CD4-positive, alpha-beta T cell treated with Interferon alpha-2 for 1 hour (primary cell): ENCODE measurements around the gene DYNC1H1.

Experiments used
- DNase-seq, 2 donors: peaks; one replicate each; pipeline ENCODE4 v3.0.0-alpha.2; 2020 to 2022

Gene DYNC1H1

GRCh38 chr14:101964297-101965180 lies at the start of gene DYNC1H1:
Gene DYNC1H1, plus strand, starts transcription at chr14:101964573. Its CDS starts 119 bp downstream, at chr14:101964692.
- DNase-seq, result peak; percentile 88 to 91

DNA sequence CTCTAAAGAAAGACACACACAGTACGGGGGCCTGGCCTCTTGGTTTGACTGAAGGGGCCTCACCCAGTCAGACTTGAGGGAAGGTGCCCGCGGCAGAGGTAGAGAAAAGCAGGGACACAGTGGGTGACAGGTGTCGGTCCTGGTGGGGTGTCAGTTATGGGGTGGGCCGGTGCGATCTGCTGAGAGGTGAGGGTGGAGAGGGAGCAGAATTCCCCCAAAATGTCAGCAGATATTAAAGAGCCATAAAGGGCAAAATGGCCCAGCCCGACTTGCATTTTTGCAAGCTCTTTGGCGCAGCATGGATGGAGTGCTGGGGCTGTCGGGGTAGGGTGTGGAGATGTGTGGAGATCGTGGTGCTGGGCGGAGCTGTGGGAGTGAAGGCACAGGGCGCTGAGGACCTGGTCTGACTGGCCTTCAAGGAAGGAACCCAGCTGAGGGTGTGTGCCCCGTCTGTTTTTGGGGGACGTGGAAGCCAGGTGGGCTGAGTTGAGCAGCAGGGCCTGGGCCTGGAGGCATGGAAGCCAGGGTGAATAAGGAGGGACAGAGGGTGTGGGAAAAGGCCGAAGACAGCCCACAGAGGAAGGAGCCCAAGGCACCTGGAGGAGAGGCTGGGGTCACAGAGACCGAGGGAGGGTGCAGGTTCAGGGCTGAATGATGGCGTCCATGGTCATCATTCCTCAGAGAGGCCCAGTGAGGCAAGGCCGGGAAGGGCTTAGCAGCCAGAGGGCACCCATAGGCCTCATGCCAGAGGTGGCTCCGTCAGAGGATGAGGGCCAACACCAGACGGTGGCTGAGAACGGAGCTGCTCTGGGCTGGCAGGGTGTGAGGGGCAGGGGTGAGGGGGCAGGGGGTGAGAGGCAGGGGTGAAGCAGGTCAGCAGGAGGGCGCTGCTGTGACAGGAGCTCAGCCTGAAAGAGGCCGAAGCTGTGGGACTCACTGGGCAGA lies 48.2 kb upstream of the DYNC1H1 start:
- DNase-seq, result no peak

DNA sequence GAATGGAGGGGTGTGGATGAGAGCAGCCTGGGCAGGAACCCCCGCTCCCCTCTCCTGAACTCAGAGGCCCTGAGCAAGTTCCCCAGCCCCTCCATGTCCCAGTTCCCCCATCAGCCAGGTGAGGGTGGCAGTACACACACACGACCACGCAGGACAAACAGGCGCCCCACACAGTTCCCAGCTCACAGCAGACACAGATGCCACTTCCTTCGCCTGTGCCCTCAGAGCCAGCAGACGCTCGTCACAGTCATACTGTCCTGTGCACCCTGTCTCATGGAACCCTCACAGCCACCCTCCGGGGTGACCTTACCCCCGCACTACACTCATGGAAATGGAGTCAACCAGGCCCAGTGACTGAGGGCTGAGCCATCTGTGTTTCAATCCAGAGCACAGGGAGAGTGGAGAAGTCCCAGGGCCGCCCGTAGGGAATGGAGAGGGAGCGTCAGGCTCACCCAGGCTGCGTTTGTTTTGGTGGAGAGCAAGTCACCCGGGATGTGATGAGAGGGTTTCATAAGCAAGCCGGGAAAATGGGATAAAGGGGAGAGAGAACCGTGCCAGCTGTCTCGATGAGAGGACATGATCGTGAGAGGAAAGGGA lies 47.5 kb upstream of the DYNC1H1 start:
- no peak for DNase-seq

DNA sequence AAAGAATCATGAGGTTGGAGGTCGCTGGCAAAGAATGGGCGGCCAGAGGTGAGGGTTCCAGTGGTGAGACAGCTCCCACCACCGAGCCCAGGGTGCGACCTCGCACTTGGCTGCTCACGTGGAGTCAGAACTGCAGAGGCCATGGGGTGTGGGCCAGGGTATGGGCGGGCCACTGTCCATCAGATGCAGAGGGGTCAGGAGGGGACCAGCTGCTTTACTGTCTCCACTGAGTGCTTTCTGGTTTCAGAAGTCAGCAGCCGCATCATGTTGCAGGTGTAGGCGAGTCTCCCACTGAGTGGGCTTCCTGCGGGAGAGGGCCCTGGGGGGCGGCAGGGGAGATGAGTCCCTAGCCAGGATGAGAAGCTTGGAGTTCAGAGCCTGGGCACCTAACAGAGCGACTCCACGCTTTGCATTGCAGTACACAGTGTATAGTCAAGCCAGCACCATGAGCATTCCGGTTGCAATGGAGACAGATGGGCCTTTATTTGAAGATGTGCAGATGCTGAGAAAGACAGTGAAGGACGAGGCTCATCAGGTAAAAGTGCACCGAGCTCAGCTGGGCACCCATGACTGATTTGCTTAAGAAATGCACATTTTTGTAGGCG lies 46.9 kb upstream of the DYNC1H1 start:
- DNase-seq, result no peak

DNA sequence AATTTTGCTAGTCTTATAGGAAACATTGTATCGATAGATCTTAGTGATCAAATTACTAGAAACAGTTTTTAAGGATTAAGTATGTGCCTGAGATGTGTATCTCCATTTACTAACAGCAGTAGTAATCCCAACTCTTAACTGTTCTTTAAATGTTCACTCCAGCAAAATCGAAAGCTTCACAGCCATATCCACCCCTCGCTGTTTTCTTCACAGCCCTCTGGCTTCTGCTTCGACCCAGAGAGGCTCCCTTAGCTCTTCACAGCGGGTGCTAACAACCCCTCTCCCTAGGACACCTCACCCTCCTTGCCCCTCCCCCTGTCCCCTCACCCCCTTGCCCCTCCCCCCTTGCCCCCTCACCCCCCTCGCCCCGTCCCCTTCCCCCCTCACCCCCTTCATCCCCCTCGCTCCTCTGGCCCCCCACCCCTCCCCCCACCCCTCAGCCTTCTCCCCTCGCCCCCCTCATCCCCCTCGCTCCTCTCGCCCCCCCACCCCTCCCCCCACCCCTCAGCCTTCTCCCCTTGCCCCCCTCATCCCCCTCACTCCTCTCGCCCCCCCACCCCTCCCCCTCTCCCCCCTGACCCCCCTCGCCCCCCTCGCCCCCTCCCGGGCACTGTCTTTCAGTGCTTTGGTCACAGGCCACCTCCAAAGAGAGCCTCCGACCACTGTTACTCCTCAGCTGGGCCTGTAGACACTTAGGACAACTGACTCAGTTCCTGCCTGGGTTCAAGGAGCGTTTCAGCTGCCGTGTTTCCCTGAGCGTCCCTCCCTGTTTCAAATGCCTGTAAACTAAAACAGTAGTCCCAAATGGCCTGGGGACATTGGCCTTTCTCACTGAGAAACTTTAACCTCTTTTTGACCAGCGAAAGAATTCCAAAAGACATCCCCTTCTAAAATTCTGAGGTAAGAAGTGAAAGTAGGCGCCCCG lies 46.0 kb upstream of the DYNC1H1 start:
- DNase-seq, result no peak

- DNase-seq, result no peak
Observed at GRCh38 chr14:101920271-101920670, 44.1 kb upstream of the DYNC1H1 start.

DNA sequence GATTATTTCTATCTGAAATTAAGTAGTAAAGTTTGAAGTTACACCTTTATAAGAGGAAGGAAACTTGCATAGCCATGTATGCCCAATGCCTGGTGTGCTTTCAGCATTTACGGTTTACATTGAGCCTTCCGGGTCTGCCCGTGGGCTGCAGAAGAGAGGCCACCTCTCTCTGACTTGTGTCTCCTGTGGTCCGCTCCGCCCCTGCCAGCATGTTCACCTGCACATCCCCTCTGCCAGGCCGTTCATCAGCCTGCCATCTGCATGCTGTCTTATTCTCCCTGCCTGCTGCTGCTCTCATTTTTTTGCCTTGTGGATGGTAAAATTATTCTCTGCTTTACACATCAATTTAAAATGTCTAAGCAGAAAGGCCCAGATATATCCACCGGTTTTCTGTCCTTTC lies 41.5 kb upstream of the DYNC1H1 start:
- DNase-seq, result no peak

DNA sequence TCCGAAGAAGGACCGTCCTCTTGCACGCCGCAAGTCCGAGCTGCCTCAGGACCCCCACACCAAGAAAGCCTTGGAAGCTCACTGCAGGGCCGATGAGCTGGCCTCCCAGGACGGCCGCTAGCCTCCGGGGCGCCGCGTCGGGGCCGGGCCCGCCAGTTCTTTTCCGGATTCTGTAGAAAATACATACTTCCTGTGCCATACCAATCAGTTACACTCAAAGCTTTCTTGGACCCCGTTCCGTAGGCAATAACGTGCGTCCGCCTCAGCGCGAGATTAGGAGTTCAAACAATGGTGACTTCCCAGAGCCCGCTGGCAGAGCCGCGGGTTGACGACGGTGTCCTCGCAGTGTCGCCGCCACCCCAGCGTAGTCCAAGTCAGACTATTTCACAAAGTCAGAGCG lies 39.2 kb upstream of the DYNC1H1 start:
- no peak for DNase-seq

DNA sequence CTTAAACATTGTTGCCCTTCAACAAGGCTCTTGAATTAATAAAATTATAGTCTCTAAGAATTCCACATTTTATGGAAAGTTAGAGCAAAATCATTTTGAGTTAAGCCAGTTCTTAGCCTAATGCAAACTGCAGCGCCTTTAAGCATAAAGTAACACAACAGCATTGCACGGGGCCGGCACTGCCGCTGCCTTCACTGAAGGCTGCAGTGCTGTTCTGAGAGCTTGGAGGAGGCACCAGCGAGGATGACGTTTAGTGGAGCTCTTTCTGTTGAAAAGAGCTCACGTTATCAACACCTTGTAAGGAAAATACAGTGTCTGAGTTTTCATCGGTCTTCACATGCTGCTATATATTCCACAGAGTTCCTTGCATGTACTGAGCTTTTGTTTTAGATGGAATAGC lies 38.3 kb upstream of the DYNC1H1 start:
- DNase-seq, result no peak

DNA sequence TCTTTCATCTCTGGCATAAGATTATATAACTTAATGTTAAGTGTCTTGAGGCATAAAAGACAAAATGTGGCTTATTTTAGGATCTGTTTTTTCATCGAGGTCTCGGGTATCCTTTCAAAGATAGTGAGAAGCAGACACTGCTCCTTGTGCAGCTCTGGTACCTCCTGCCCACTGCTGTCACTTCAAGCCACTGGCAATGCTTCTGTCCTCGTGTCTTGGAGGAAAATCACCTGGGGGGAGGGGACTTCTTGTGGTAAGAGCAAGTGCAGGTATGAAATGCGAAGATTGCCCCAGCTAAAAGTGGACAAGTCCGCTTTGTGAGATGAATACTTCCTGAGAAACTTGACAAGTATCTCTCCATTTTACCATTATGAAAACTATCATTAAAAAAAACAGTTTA lies 37.8 kb upstream of the DYNC1H1 start:
- no peak for DNase-seq

DNA sequence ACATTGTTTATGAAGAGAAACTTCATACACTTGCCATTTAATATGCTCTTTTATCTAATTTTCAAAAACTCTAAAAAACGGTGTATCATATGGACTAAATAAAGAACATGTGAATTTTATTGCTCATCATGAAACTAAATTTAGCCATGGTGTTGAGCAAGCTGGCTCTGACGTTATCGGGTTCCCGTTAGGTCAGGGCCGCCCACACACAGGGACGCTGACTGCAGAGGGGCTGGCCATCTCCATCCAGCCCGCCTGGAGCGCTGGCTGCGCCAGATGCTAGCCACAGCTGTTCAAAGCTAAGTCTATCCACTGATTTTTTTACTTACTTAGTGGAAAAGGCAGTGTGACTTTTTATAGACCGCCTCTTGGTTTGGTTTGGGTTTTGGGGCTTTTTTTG lies 36.5 kb upstream of the DYNC1H1 start:
- peak in 1 of 2 donors; percentile 29 for DNase-seq

- no peak for DNase-seq
Observed at GRCh38 chr14:101928415-101928841, 35.9 kb upstream of the DYNC1H1 start.

- DNase-seq, result no peak
Observed at GRCh38 chr14:101929096-101929495, 35.3 kb upstream of the DYNC1H1 start.

GRCh38 chr14:101929946-101930345 lies 34.4 kb upstream of the DYNC1H1 start:
- no peak for DNase-seq

- no peak for DNase-seq
Observed at GRCh38 chr14:101932673-101933072, 31.7 kb upstream of the DYNC1H1 start.

- no peak for DNase-seq
Observed at GRCh38 chr14:101933209-101933608, 31.2 kb upstream of the DYNC1H1 start.

DNA sequence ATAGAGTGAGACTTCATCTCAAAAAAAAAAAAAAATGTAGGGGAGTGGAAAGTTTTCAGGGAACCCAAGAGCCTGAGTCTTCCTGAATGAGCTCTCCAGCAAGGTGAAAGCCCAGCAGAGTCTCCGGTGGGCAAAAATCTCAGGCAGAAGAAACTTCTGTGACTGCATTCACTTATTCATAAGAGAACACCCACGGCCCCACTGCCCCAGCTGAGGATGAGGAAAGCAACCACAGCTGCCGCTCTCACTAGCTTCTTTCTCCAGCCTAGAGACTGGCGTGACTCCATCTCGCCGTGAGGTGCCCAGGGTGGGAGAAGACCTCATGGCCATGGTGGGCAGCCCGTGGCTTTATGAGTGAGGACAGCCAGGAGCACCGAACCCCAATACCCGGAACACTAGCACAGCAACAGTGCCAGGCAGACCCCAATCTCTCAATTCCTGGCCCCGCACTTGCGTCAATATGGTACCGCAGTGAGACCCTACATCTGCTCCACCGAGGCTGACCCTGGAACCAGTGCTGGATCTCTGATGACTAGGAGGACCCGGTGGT lies 29.7 kb upstream of the DYNC1H1 start:
- DNase-seq, result no peak

DNA sequence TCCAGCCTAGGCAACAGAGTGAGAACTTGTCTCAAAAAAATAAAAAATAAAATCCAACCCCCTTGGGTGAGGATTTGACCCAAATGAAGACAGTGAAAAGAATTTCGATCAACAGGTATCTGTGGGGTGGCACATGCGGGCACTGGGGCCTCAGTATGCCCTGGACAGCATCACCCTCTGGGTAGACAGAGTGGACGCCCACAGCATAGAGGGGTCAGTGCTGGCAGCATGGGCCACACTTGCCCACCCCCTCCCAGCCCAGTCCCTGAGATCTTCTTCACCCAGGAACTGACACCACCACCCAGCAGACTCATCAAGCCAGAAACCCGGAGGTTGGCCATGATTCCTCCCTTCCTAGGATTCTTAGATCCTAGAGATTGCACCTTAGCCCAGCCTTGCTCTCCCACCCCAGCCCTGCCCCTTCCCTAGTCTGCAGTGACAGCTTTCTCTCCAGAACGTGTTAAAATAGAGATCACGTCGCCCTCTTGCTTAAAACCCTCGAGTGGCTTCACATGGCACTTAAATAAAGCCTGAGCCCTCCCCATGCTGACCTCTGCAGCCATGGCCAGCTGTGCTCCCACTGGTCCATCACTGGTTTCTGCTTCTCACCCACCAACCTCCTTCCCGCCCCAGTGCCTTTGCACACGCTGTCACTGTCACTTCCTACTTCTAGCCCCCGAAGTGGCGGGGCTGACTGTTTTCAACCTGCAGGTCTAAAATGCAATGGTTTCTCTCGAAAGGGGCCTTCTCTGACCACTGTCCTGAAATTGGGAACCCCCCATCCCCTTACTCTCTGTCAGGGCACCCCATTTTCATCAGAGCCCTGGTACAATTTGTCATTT lies 26.2 kb upstream of the DYNC1H1 start:
- DNase-seq, result no peak

DNA sequence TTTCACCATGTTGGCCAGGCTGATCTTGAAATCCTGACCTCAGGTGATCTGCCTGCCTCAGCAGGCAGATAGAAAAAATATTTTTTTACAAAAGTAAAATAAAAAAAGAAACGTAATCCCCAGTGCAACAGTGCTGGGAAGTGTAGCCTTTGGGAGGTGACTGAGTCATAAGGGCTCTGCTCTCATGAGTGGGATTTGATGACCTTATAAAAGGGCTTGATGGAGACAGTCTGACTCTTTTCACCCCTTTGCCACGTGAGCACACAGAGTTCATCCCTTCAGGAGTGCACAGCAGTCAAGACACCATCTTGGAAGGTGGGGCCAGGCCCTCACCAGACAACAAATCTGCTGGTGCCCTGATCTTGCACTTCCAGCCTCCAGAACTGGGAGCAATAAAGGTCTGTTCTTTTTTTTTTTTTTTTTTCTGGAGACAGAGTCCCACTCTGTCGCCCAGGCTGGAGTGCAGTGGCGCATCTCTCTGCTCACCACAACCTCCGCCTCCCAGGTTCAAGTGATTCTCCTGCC lies 24.7 kb upstream of the DYNC1H1 start:
- DNase-seq, result no peak

DNA sequence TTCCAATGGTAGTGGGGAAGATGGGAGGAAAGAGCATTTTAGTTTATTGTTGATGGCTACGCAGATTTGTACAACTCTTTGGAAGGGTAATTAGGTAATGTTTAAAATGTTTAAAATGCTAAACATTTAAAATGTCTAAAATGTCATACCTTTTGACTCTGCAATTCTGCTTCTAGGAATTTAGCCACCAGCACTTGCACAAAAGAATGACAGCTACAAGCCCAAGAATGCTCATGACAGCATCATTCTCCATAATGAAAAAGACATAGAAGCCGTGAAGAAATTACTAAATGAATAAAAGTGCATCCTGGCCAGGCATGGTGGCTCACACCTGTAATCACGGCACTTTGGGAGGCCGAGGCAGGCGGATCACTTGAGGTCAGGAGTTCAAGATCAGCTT lies 19.9 kb upstream of the DYNC1H1 start:
- DNase-seq, result no peak
